Measurements from ENCODE around the gene NTRK2.

The NTRK2 gene

DNA sequence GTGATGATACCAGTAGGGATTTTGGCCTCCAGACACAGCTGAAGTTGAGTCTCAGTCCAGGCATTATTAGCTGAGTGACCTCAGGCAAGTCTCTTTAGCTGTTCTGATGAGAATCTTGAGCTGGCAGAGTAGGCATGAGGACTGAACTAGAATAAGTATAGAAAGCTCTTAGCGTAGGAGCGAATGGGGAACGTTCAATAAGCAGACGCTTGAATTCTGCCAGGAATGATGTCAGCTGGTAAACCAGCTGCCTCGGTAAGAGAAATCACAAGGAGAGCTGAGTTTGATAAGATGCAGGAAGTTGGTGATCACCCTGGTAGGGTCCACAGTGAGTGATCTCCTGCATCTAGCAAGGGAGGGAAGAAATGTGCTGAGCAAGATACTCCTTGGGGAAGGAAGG, 280.4 kb downstream of the NTRK2 start:
- no peak for DNase-seq

DNA sequence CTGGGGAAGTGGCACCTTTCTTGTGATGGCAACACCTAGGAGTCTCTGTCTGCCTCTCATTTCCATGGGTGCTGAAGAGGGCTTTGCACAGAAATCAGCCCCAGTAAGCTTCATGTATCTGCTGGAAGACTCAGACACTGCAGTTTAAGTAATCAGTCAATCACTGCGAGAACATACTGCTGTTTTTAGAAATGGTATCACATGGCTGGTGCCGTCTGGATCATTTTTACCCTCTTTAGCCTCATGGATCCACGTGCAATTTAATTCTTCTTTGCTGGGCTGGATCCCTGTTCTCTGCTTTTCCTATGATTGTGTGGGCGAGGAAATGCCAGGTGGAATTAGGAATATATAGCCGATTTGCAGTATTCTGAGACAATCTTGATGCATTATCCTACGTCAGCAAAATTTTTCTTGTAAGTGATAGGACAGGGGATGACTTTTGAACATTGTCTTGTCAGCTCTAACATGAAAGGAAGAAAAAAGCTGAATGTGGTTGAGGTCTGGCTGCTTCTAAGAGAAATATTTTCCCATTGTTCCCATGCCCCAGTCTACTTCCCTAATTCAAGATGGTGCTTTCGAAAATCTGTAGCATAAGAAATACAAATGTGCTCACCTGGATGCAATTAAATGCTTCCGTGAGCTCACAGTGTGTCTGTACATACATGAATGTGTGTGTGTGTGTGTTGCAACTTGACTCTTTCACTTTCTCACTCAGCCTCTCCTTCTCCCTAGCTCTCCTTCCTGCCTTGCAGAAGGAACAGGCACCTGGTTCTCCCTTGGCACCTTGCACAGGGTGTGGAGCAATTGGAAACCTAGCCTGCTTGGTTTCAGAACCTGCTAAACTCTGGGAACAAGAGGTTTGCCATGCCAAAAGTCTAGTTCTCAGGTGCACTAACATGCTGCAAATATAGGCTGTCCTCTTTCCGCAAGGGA, 281.6 kb downstream of the NTRK2 start:
- peak; percentile 8 for DNase-seq

DNA sequence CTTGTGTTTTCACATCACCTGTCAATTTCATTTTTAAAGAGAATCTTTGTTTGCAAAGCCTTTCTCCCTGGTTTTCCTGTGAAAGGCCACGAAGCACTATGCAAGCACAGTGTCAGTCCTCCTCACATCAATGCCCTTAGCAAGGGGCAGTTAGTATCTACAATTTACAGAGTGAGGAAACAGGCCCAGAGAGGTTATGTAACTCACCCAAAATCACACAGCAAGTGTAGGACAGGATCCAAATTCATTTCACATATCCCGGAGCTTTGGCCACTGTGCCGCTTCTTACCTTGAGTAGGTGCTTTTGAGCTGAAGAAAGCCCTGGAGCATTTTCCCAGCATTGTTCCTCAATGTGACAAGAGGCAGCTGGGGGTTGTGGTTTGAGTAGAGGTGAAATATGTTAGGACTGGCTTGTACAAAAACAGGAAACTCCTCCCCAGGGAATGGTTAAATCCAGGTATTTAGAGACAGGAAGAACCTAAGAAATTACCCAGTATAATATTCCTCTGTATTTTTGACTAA, 283.8 kb downstream of the NTRK2 start:
- no peak for DNase-seq

DNA sequence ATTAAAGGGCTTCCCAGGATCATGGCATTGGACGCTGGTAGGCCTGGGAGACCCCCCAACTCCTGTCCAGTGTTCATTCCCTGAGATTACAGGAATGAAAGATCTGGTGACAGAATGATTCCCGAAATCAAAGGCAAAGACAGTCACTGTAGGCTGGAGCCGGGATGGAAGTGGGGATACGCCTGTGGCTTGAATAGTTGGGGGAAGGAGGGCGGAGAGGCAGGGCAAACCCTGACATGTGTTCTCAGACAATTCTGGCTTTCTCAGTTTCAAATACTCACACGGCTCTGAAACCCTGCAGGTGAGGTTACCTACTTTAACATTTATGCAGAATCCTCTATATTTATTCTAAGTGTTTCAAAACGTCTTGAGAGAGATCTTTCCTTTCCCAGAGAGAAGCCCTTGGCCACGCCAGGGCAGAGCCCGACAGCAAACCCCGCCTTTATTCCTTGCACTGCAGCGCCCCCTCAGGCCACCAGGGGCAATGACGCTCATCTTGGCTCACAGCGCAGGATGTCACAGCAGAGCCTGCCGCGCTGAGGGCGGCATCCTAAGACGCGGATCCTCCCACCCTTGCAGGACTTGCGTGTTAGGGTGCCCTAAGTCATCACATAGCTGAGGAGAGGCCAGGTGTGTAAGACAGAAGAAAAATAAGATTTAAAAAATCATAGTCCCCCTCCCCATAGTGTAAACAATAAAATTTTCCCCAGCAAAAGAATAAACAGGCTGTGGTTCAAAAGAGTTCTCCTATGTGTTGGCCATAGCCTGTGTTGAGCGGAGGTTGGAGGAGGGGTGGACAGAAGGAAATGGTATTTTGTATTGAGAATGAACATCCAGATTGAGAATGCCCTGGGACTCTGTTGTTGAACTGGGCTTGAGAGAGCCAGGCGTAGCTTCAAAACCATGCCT, 284.5 kb downstream of the NTRK2 start:
- DNase-seq: peak; percentile 55

DNA sequence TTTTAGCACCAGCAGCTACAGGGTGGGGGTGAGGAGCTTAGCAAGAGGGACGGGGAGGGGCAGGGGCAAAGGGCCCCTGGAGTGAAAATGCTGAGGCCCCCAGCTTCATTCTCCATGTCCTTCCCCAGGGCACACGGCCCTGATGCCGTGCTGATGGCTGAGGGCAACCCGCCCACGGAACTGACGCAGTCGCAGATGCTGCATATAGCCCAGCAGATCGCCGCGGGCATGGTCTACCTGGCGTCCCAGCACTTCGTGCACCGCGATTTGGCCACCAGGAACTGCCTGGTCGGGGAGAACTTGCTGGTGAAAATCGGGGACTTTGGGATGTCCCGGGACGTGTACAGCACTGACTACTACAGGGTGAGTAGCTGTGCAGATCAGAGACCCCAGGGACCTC, 285.6 kb downstream of the NTRK2 start:
- DNase-seq: no peak

DNA sequence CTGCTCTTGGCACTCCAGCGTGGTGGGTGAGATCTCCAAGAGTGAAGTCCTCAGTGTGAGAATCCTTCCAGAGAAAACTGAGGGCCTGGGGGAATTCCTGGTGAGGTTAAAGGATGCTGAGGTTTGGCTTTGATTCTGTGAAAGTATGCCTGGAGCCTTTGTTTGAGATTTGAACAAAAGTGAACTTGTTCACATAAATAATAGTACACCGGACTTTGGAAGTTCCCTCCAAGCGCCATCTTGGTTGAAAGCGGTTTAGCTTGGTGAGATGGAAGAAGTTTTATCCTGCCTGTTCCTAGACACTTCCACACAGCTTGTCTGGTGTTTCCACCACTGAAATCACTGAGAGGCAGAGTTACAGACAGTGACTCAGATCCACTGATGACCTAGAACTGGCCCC, 286.4 kb downstream of the NTRK2 start:
- DNase-seq: no peak

DNA sequence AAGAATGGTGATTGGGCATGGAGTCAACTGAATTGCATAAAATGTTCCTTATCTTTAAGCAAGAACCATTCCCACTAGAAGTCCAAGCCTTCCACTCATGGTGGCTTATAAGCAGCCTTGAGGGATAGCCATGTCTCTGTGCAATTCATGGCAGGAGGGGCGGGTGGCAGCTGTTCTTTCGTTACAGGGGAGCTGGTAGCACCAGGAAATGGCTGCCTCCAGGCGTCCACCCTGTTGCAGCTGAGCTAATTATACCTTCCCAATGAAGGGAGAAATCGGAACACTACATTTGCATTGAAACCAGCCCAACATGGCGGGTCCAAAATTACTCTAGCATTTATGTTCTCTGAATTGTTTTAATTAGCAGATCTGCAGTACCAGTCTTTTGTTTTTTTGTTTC, 289.8 kb downstream of the NTRK2 start:
- DNase-seq: no peak

DNA sequence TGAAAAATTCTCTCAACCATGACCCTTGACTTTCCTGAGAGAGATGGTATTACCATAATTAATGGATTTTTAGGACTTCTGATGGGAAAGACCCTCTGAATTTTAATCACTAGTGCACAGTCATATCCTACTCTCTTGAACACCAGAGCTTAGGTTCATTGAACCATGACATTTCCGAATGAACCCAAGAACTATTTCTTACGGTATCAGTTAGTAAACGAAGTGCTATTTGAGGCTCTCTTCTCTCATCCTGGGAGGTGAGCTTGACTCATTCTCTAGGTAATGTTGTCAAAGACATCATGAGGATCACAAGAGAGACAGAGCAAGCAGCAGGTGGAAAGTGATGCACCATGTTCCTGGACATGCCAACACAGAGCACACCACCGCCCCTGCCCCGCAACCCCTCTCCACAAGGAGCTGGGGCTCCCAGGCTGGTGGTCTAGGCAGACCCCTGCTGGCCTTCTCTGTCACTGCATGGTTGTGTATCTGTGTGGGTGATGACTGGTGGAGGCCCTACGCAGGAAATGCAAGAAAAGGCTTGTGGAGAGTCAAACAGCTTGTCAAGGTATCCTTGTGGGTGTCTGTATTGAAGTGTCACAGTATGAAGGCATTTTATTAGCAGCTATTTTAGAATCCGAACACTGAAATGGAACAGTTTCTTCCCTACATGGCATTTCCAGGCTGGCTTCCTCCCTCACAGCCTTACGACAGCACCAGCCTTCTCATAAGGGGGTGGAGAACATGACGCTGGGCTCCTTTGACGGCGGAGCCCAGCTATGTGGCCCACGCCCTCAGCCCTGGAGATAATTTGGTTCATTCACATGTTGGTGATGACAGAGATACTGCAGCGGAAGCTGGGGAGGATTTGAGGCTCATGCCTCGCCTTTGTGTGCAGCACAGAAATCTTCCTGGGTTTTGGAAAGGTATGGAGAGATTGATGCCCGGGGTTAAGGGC, 297.6 kb downstream of the NTRK2 start:
- no peak for DNase-seq

DNA sequence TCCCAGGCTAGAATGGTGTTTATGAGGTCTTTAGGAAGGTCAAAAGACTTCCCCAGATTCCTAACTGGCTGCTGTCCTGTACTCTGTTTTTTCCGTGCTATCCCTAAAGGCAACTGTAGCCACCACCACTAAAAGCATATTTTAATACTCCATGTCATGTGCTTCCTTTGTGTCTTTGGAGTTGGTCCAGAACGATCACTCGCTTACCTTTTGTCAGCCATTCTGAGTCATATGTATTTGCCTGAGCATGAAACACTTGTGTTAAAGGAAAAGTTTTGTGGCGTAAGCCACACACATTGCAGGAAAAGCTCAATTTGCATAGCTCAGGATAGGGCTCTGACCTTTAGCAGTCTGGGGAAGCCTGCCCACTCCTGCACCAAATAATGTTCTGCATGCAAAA, 299.6 kb downstream of the NTRK2 start:
- DNase-seq: no peak

DNA sequence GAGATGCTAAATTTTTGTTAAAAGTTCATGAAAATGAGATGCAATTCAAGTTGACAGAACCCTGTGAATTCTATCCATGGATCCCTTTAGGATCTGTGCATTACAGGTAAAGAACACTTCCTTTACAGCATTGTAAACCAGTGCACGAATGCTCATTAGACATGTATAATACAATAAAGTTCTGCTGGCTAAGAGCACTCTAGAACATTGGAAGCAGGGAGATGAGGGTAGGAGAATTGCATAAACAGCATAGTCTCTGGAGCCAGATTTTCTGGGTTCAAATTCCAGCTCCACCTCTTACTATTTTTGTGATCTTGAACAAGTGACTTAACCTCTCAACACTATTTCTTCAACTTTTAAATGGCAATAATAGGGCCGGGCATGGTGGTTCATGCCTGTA, 300.2 kb downstream of the NTRK2 start:
- no peak for DNase-seq

DNA sequence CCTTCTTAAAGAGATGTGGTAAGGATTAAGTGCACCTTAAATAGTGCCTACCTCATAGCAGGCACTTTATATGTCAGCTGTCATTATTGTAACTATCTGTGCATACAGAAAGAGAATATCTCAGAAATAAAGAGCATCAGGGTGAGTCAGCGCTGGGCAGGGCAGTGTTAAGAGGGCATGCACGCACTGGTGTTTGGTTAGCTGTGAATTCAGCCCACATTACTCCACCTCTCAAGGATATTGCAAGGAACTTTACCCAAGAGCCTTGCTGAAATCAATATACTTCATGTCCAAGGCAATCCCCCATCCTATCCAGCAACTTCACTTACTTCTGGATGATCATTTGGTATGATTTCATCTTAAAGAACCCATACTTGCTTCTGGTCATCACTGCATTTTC, 300.9 kb downstream of the NTRK2 start:
- DNase-seq: no peak

DNA sequence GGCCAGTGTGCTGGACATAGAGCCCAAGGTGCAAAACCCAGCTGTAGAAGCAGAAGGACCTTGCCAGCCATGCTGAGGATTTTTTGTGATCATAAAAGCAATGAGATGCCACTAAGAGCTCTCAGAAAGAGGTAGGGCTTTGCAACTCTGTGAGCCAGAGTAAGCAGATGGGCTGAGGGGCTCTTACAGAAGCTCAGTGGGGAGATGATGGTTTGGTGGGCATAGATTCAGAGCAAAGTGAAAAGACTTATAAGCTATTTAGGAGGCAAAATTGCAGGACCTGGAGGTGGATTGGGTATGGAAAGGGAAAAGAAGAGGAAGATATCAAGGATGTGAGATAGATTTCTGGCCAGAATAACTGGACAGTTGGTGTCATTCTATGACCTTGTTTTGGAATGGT, 302.0 kb downstream of the NTRK2 start:
- DNase-seq: no peak

DNA sequence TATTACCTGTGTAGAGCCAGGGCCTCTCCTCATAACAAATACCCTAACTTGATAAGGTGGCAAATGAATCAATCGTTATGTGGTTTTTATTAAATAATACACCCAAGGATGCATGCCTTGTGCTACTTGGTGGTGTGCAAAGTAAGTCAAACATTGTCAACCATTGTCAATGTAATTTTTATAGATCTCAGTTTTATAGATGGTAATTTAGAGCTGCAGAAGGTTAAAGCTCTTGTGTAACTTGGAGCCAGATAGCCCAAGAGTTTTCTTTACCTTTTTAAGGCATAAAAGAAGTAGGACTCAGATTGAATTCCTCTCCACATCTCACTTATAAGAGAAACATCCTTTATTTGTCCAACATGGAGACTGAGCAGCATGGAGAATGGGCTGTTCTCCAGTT, 304.7 kb downstream of the NTRK2 start:
- DNase-seq: no peak

DNA sequence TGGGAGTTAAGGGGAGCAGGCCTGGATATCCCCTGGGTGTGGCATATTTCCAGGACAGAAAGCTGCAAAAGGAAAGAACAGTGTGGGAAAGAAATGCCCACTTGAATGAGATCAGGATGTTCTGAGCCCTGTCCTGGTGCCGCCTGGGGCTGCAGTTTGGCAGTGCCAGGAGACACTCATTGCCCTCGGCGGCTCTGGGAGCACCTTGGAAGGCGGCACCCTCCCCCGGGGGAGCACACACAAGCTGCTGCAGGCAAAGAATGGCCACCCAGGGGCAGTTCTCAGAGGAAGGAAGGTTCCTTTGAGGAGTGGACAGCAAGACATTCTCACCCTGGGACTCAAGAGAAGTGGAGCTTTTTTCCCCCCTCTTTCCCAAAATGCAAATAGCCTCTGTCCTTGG, 305.3 kb downstream of the NTRK2 start:
- no peak for DNase-seq

DNA sequence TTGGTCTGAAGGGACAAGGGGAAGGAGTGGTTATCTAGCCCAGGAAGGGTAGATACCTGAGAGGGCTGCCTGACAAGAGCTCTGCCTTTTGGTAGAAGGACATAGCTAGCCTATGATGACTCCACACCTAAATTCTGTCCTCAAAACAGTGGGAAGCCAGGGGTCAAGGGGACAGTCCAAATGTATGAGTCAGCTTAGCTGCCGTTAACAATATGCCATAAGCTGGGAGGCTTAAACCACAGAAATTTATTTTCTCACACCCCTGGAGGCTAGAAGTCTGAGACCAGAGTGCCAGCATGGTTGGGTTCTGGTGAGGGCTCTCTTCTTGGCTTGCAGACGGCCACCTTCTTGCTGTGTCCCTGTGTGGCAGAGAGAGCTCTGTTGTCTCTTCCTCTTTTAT, 306.4 kb downstream of the NTRK2 start:
- DNase-seq: no peak

DNA sequence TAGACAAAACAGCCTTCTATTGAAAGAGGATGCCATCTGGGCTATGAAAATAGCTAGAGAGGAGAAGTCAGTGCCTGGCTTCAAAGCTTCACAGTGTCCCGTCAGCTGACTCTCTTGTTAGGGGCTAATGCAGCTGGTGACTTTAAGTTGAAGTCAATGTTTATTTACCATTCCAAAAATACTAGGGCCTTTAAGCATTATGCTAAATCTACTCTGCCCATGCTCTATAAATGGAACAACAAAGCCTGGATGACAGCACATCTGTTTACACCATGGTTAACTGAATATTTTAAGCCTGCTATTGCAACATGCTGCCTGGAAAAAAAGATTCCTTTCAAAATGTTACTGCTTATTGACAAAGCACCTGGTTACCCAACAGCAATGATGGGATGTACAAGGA, 309.1 kb downstream of the NTRK2 start:
- no peak for DNase-seq

DNA sequence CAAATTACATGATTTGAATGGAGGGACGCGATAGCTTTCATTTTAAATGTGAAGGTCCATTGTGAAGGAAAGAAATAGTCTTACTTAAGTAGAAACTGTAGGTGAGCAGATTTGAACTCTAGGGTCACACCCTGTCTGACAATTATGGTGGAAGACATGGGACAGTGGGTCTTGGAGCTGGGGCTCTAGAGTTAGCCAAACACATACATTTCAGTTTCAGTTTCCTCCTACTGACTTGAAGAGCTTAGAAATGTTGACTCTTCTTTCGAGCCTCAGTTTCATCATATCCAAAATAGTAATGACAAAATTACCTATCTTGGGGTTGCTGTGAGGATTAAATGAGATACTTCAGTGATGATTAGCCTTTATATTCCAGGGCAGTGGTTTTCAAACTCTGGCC, 314.2 kb downstream of the NTRK2 start:
- no peak for DNase-seq

DNA sequence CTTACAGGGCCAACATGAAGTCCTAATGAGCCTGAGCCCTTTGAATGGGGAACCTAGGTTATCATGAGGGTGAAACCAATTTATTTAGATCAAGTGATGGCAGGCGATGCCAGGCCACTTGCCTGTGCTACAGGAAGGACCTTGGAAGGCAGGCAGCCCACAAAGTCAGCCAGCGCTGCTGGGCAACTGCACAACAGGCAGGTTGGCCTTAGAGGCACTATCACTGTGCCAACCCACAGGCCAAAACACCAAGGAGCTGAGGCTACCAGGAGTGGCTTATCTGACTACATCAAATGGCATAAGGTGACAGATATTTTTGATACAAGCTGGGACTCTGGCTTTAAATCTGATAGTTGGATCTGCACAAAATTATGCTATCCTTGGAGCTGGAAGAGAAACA, 319.1 kb downstream of the NTRK2 start:
- DNase-seq: no peak

DNA sequence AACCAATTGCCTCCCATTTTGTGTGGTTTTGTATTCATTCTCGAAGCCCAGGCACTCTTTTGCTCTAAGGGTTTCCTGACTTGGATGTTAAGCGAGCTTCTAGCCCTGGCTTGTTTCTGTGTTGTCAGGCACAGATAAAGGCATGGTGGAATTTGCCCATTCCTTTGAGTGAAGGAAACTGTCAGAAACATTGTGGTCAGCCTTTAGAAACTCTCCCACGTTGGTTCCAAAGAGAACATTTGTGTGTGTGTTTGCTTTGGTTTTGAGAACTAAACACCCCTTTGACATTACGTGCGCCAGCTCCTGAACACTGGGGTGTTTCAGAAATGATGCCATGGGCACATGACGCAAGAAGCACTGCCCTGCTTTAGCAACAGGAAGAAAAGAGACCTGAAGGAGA, 320.9 kb downstream of the NTRK2 start:
- DNase-seq: no peak

DNA sequence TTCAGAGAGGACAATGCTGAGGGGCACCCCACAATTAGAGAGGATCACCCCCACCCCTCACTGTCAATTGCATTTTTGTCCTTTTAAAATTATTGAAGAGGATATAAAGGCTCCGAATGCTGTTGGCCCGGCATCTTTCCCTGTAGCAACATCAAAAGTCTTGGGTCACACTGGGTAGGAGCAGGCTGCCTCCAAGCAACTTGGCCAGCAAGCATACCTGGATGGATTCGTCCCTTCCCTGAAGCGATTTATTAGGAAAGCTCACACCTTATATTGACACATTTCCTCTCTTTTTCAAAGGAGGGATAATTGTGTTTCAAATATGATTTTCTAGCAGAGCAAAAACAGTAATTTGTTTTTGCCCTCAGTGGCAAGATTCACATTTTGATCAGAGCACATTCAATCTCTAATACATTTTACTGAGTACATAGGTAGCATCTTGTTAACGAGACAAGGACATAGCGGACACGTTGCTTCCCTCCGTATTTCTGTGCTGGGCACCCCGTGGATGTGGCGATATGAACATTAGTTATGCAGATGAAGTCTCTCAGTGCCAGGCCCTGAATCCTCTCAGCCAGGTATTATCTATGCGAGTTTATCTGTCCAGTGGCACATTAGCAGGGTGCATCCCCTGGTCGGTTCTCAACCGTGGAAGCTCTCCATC, 321.5 kb downstream of the NTRK2 start:
- DNase-seq: no peak

DNA sequence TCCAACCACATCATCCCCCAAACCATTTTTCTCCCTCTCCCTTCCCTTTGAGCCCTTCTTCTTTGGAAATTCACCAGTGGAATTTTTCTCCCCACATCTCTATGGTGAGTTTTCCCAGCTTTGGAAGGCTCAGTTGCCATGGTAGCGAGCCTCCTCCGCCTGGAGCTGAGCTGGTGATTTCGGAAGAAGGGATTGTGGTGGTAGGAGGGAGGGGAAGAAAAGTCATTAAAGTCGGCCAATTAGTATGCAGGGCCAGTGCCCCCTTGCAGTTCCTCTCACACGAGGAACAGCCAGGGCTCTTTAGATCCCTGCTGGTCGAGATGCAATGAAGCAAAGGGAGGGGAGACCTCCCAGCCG, 322.0 kb downstream of the NTRK2 start:
- no peak for DNase-seq

DNA sequence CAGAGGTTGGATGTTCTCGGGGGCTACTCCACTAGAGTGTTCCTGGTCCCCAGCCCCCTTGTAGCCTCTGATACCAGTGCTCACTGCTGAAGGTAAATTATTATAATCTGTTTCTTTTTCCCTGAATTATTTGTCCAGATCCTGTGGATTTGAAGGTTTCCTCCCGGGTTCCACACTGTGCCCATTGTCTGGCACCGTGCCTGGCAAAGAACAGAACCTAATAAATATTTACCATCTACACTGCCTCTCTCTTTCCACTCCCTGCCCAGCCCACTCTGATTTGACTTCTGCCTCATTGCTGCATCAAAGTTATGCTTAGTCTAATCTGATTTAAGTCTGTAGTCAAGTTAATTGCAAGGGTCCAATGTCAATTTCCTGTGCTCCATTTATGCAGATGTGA, 322.9 kb downstream of the NTRK2 start:
- DNase-seq: no peak
